Stimulated activated effector memory CD8-positive, alpha-beta T cell treated with anti-CD3 and anti-CD28 coated beads, Interleukin-12 subunit alpha, Interleukin-12 subunit beta, amount 100 ng/mL, for 72 hours (primary cell): Measurements from ENCODE around the gene CDC73.

Source experiments
- ATAC-seq: fragments of 150-1000 bp; cut with Tn5 transposase; 2 replicates; pipeline ENCODE4 v1.10.0; 2021
- DNase-seq, 2 donors: peaks; one replicate each; pipeline ENCODE4 v3.0.0; 2021 to 2022; ENCODE audit warnings: low spot score in 2 of 2
- H3K27ac Mint-ChIP-seq: one replicate; pipeline ENCODE4 v1.8.0; 2022; ENCODE audit warnings: mild to moderate bottlenecking, mixed read lengths
- H3K36me3 Mint-ChIP-seq: one replicate; pipeline ENCODE4 v1.8.0; 2022; ENCODE audit warnings: mild to moderate bottlenecking, mixed read lengths
- H3K4me1 Mint-ChIP-seq: one replicate; pipeline ENCODE4 v1.8.0; 2022; ENCODE audit warnings: mixed read lengths
- H3K4me3 Mint-ChIP-seq: one replicate; pipeline ENCODE4 v1.8.0; 2022; ENCODE audit warnings: mild to moderate bottlenecking, mixed read lengths
- H3K9me3 Mint-ChIP-seq: one replicate; pipeline ENCODE4 v1.8.0; 2022; ENCODE audit warnings: mixed read lengths

CDC73 gene

DNA sequence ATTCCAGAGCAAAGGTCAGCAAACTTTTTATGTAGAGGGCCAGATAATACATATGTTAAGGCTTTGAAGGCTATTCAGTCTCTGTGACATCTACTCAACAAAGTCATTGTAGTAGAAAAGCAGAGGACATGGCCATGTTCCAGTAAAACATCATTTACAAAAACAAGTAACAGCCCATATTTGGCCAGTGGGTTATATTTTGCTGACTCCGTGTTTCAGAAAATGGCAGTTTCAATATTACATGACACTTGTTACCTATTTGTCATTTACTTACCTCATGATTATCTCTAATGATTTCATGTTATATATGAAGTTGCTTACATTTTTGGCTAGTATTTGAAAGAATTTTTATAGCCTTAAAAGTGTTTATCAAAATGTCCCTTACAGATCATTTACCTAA, 182.0 kb downstream of the CDC73 start:
- no peaks in the 10 kb centered on the region for H3K9me3 Mint-ChIP-seq
- H3K36me3 Mint-ChIP-seq: no peaks in the 10 kb centered on the region
- H3K27ac Mint-ChIP-seq: no peak overlapping the region
- ATAC-seq: no peak
- DNase-seq: no peak
- no peak overlapping the region for H3K4me3 Mint-ChIP-seq
- H3K4me1 Mint-ChIP-seq: no peaks in the 10 kb centered on the region
